ENCODE data around the gene INSRR.

- TF ChIP-seq CTCF (IDR thresholded peaks at IDR 0.05) (no peak), POLR2A (IDR thresholded peaks at IDR 0.05) (no peak)
These were observed at the start of gene INSRR for GRCh38 chr1:156858959-156859522.

All from thyroid gland (tissue), 4 donors.